KG1 (cell line): Measurements from ENCODE around the gene SLC35F4.
"Not testable (repeated sequence)": the region's sequence is repeated elsewhere in the genome, so short reads cannot be mapped to it uniquely, and the experiment has no call there.

ENCODE experiments used
- DNase-seq: peaks from one replicate; lab custom pipeline; 2025; lab: John Stamatoyannopoulos, UW

SLC35F4 gene

GRCh38 chr14:57725399-57726077, 140.4 kb downstream of the SLC35F4 start:
- DNase-seq: no peak

- DNase-seq: not testable (repeated sequence)
These were observed 143.8 kb downstream of the SLC35F4 start for GRCh38 chr14:57722141-57722540.

GRCh38 chr14:57714487-57714931, 151.4 kb downstream of the SLC35F4 start:
- DNase-seq: no peak

GRCh38 chr14:57712698-57713097, 153.2 kb downstream of the SLC35F4 start:
- no peak for DNase-seq

- no peak for DNase-seq
These were observed 153.8 kb downstream of the SLC35F4 start for GRCh38 chr14:57712102-57712501.

GRCh38 chr14:57709909-57710308, 156.0 kb downstream of the SLC35F4 start:
- no peak for DNase-seq

GRCh38 chr14:57709086-57709485, 156.8 kb downstream of the SLC35F4 start:
- DNase-seq: not testable (repeated sequence)

- DNase-seq: no peak
These were observed 158.7 kb downstream of the SLC35F4 start for GRCh38 chr14:57707219-57707618.

GRCh38 chr14:57704763-57705162, 161.1 kb downstream of the SLC35F4 start:
- DNase-seq: no peak

GRCh38 chr14:57699947-57700346, 165.9 kb downstream of the SLC35F4 start:
- DNase-seq: no peak

- DNase-seq: no peak
These were observed 173.2 kb downstream of the SLC35F4 start for GRCh38 chr14:57692671-57693070.

GRCh38 chr14:57687416-57687815, 178.5 kb downstream of the SLC35F4 start:
- no peak for DNase-seq

GRCh38 chr14:57686304-57686703, 179.6 kb downstream of the SLC35F4 start:
- no peak for DNase-seq

- no peak for DNase-seq
These were observed 194.9 kb downstream of the SLC35F4 start for GRCh38 chr14:57671021-57671420.

GRCh38 chr14:57660208-57660607, 205.7 kb downstream of the SLC35F4 start:
- no peak for DNase-seq

GRCh38 chr14:57659052-57659451, 206.8 kb downstream of the SLC35F4 start:
- DNase-seq: no peak

GRCh38 chr14:57657487-57657886, 208.4 kb downstream of the SLC35F4 start:
- DNase-seq: no peak

GRCh38 chr14:57656853-57657252, 209.0 kb downstream of the SLC35F4 start:
- no peak for DNase-seq

- DNase-seq: no peak
These were observed 213.1 kb downstream of the SLC35F4 start for GRCh38 chr14:57652769-57653168.

GRCh38 chr14:57641776-57642175, 224.1 kb downstream of the SLC35F4 start:
- no peak for DNase-seq

- no peak for DNase-seq
These were observed 225.9 kb downstream of the SLC35F4 start for GRCh38 chr14:57640036-57640435.

- DNase-seq: no peak
These were observed 228.0 kb downstream of the SLC35F4 start for GRCh38 chr14:57637901-57638300.

GRCh38 chr14:57634335-57634734, 231.6 kb downstream of the SLC35F4 start:
- DNase-seq: no peak

GRCh38 chr14:57632649-57633048, 233.2 kb downstream of the SLC35F4 start:
- DNase-seq: no peak
